Fibroblast of lung (primary cell): ENCODE results near the gene FRK. TPM values are rescaled to one million over a fixed set of nuclear protein-coding genes. Genes with fewer than 3 reads are reported as not detected.

ENCODE experiments used
- DNase-seq, 2 donors: peaks; one replicate each; pipeline versions ENCODE4 v3.0.0 to v3.0.0-alpha.2; 2010; ENCODE audit warnings: low read depth in 2 of 2
- H2AFZ ChIP-seq: 2 replicates; pipeline ENCODE4 v1.5.1; 2012; ENCODE audit warnings: low read length, control low read depth, inconsistent platforms
- H3K27ac ChIP-seq: 2 replicates; pipeline ENCODE4 v1.5.1; 2011; ENCODE audit warnings: low read length, control low read depth; ENCODE audit not compliant: insufficient read depth
- H3K27me3 ChIP-seq: 2 replicates; pipeline ENCODE4 v1.5.1; 2011; ENCODE audit warnings: mild to moderate bottlenecking, low read length; ENCODE audit not compliant: control insufficient read depth, insufficient read depth
- H3K36me3 ChIP-seq: 2 replicates; pipeline ENCODE4 v1.5.1; 2011; ENCODE audit warnings: low read length; ENCODE audit not compliant: control insufficient read depth, insufficient read depth
- H3K4me1 ChIP-seq: 2 replicates; pipeline ENCODE4 v1.5.1; 2011; ENCODE audit warnings: low read length; ENCODE audit not compliant: control insufficient read depth, insufficient read depth; ENCODE audit errors: extremely low read depth
- H3K4me2 ChIP-seq: 2 replicates; pipeline ENCODE4 v1.5.1; 2011; ENCODE audit warnings: low read length, control low read depth; ENCODE audit not compliant: insufficient read depth; ENCODE audit errors: extremely low read depth
- H3K4me3 ChIP-seq, 4 experiments: fragments of 200-600 bp in 1 of 4; sonication (generic) in 1 of 4; replicated peaks in 1 of 4; 2 replicates each; pipeline ENCODE4 v1.5.1; 2011 to 2016; ENCODE audit warnings: low read length in 4 of 4, low read depth in 3 of 4, mild to moderate bottlenecking in 3 of 4, control low read depth in 2 of 4, inconsistent platforms in 1 of 4, mixed read lengths in 1 of 4; ENCODE audit not compliant: insufficient read depth in 1 of 4; ENCODE audit errors: control extremely low read depth in 1 of 4
- H3K79me2 ChIP-seq: 2 replicates; pipeline ENCODE4 v1.5.1; 2012; ENCODE audit warnings: mild to moderate bottlenecking, low read length, inconsistent platforms; ENCODE audit not compliant: control insufficient read depth, insufficient read depth
- H3K9ac ChIP-seq: 2 replicates; pipeline ENCODE4 v1.5.1; 2011; ENCODE audit warnings: mild to moderate bottlenecking, low read length, control low read depth; ENCODE audit not compliant: insufficient read depth
- H3K9me3 ChIP-seq: 2 replicates; pipeline ENCODE4 v1.5.1; 2012; ENCODE audit warnings: low read depth, low read length; ENCODE audit not compliant: control insufficient read depth, insufficient read depth
- H4K20me1 ChIP-seq: 2 replicates; pipeline ENCODE4 v1.5.1; 2011; ENCODE audit warnings: low read length; ENCODE audit not compliant: control insufficient read depth, insufficient read depth; ENCODE audit errors: extremely low read depth
- CTCF ChIP-seq, 2 donors: IDR thresholded peaks in 1 of 2; conservative IDR thresholded peaks in 1 of 2; 1 replicate in 1 of 2; 2 replicates in 1 of 2; pipeline ENCODE4 v1.5.1; 2011 to 2012; ENCODE audit warnings: low read length in 2 of 2, control low read depth in 1 of 2, inconsistent platforms in 1 of 2, low read depth in 1 of 2, mild to moderate bottlenecking in 1 of 2
- EZH2 ChIP-seq: IDR thresholded peaks from 2 replicates; pipeline ENCODE4 v1.5.1; 2012; ENCODE audit warnings: low read length, control low read depth, mild to moderate bottlenecking; ENCODE audit errors: missing control alignments
- polyA plus RNA-seq, 2 donors: library from polyadenylated mRNA; depleted of rRNA in 1 of 2; stranded (reverse) in 1 of 2; unstranded in 1 of 2; fragments of >200 nt; gene quantifications; 2 replicates each; pipeline ENCODE4 v1.2.1, GENCODE V29; 2011 to 2012; ENCODE audit warnings: missing spikeins in 1 of 2
- total RNA-seq: library from RNA; depleted of rRNA; stranded (reverse); fragments of >200 nt; gene quantifications from 2 replicates; pipeline ENCODE4 v1.2.1, GENCODE V29; 2014

Gene FRK
- total and polyA plus RNA-seq, 2 donors (not counting 1 experiment from before 2014, with no cell fraction given) = 0.18 to 0.33 TPM

DNA sequence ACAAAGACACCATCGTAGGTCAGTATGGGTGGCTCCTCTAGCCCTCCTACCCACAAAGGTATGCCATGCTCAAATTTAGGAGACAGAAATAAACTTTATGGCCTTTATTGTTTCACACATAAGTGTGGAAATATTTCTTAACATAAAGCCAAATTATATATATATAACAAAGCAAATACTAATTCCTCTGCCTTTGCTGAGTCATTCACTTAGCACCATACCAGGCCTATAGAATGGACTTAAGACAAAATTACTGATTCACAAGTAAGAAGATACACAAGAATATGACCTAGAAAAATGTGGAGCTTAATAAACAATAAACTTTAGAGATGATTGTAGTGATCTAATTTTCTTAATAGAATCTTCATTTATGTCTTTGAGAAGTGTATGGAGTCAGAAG is 5.2 kb downstream of the FRK start:
- no peaks in the 10 kb centered on the region for H3K79me2 ChIP-seq
- no peak for DNase-seq

GRCh38 chr6:116051244-116051643 is 9.4 kb downstream of the FRK start:
- no peak for DNase-seq
- Histone ChIP-seq H3K79me2 (no peaks in the 10 kb centered on the region), H3K9me3 (no peaks in the 10 kb centered on the region), H4K20me1 (no peaks in the 10 kb centered on the region), H3K36me3 (no peaks in the 10 kb centered on the region), H3K27me3 (no peaks in the 10 kb centered on the region), H3K4me1 (no peaks in the 10 kb centered on the region), H2AFZ (no peak overlapping the region), H3K4me2 (no peak overlapping the region), H3K4me3 (no peak overlapping the region), H3K27ac (no peak overlapping the region), H3K9ac (no peak overlapping the region)
- TF ChIP-seq EZH2 (no peak), CTCF (conservative IDR thresholded peaks at IDR 0.05 in 1 of 2, IDR thresholded peaks at IDR 0.05 in 1 of 2; ENCODE audit: low read depth in 1 of 2, low read length in 2 of 2) (no peak)

More for the DNA sequence above, 5.2 kb downstream of the FRK start:
- Histone ChIP-seq H3K27me3 (no peaks in the 10 kb centered on the region), H4K20me1 (no peaks in the 10 kb centered on the region), H3K4me3 (no peak overlapping the region), H3K27ac (no peak overlapping the region), H3K9me3 (no peaks in the 10 kb centered on the region), H3K36me3 (no peaks in the 10 kb centered on the region), H3K9ac (no peak overlapping the region), H3K4me2 (no peak overlapping the region), H2AFZ (no peak overlapping the region), H3K4me1 (no peaks in the 10 kb centered on the region)
- TF ChIP-seq EZH2 (no peak), CTCF (conservative IDR thresholded peaks at IDR 0.05 in 1 of 2, IDR thresholded peaks at IDR 0.05 in 1 of 2; ENCODE audit: low read depth in 1 of 2, low read length in 2 of 2) (no peak)

- Histone ChIP-seq H3K4me1 (no peaks in the 10 kb centered on the region), H3K4me2 (no peak overlapping the region), H3K4me3 (no peak overlapping the region), H3K9me3 (no peaks in the 10 kb centered on the region), H3K36me3 (no peaks in the 10 kb centered on the region), H4K20me1 (no peaks in the 10 kb centered on the region), H2AFZ (no peak overlapping the region), H3K9ac (no peak overlapping the region), H3K27ac (no peak overlapping the region), H3K79me2 (no peaks in the 10 kb centered on the region), H3K27me3 (no peaks in the 10 kb centered on the region)
- no peak for DNase-seq
- TF ChIP-seq CTCF (conservative IDR thresholded peaks at IDR 0.05 in 1 of 2, IDR thresholded peaks at IDR 0.05 in 1 of 2; ENCODE audit: low read depth in 1 of 2, low read length in 2 of 2) (no peak), EZH2 (no peak)
Measured at GRCh38 chr6:116050737-116051136, 10.0 kb downstream of the FRK start.
